Gastrocnemius medialis (tissue), 4 donors: Measurements from ENCODE around the gene CCNA2.

Experiments used
- CTCF ChIP-seq, 5 experiments: fragments of 450-650 bp in 3 of 5; fragments of 200-600 bp in 2 of 5; sonication (generic) in 2 of 5; IDR thresholded peaks in 4 of 5; conservative IDR thresholded peaks in 1 of 5; 1 replicate in 4 of 5; 2 replicates in 1 of 5; pipeline ENCODE4 v1.5.1; 2016 to 2019; ENCODE audit warnings: antibody characterized with exemption in 5 of 5, mild to moderate bottlenecking in 3 of 5, moderate library complexity in 3 of 5
- POLR2A ChIP-seq, 2 donors: fragments of 450-650 bp; IDR thresholded peaks; one replicate each; pipeline ENCODE4 v1.6.1; 2017; ENCODE audit warnings: antibody characterized with exemption in 2 of 2, mild to moderate bottlenecking in 2 of 2, moderate library complexity in 2 of 2

- TF ChIP-seq CTCF (IDR thresholded peaks at IDR 0.05 in 4 of 5, conservative IDR thresholded peaks at IDR 0.05 in 1 of 5) (no peak), POLR2A (IDR thresholded peaks at IDR 0.05) (peak; percentile 44 to 52)
These were observed 22.5 kb downstream of the CCNA2 start, which contains the start of gene EXOSC9 for GRCh38 chr4:121800961-121801714.
